GM12878 (cell line): Measurements from ENCODE around the gene MANBA. TPM values are rescaled to one million over a fixed set of nuclear protein-coding genes. Genes with fewer than 3 reads are reported as not detected.

Experiments
- ATAC-seq: fragments of 200-7000 bp; cut with Tn5 transposase; 3 replicates; pipeline ENCODE4 v1.9.1; 2020; ENCODE audit warnings: mild to moderate bottlenecking, moderate library complexity
- BruUV-seq: library from RNA; stranded (reverse); fragments of 400-500 nt; replicated peaks from 2 replicates; lab custom pipeline; 2021; lab: Mats Ljungman, UMichigan
- CTCF ChIA-PET: fragments of 300-600 bp; sonication (Branson Sonifier 250); formaldehyde crosslinking; extraction: SDS; loops from one replicate; lab custom pipeline; 2021; ENCODE audit warnings: inconsistent platforms; lab: Yijun Ruan, JAX
- POLR2A ChIA-PET: fragments of 350-600 bp; formaldehyde crosslinking; extraction: SDS; loops from one replicate; lab custom pipeline; 2021; ENCODE audit warnings: inconsistent platforms; lab: Charles Lee
- RAD21 ChIA-PET: fragments of 300-600 bp; sonication (Branson Sonifier 250); formaldehyde crosslinking; loops from one replicate; lab custom pipeline; 2023; ENCODE audit warnings: antibody characterized with exemption; ENCODE audit not compliant: unreplicated experiment; lab: Charles Lee
- SMC1A ChIA-PET: fragments of 300-600 bp; sonication (Branson Sonifier 250); formaldehyde crosslinking; loops from one replicate; lab custom pipeline; 2023; ENCODE audit not compliant: unreplicated experiment, uncharacterized antibody; lab: Charles Lee
- DNase-seq: peaks from one replicate; pipeline ENCODE4 v3.0.0-alpha.2; 2011; ENCODE audit warnings: low read depth, low spot score
- FAIRE-seq: peaks from 3 replicates; lab custom pipeline; 2011; peaks lifted over from hg19 to GRCh38; lab: Jason Lieb, UNC
- H2AFZ ChIP-seq: 2 replicates; pipeline ENCODE4 v1.6.0; 2011; ENCODE audit warnings: low read depth, low read length, control low read depth; ENCODE audit not compliant: control insufficient read depth
- H3K27ac ChIP-seq: 2 replicates; pipeline ENCODE4 v1.5.1; 2011; ENCODE audit warnings: control low read depth; ENCODE audit not compliant: control insufficient read depth, insufficient read depth
- H3K27me3 ChIP-seq, 2 experiments: replicated peaks in 1 of 2; 2 replicates each; pipeline versions ENCODE4 v1.6.0 to v1.6.1; 2011; ENCODE audit warnings: low read length in 1 of 2; ENCODE audit not compliant: control insufficient read depth in 2 of 2, insufficient read depth in 2 of 2
- H3K36me3 ChIP-seq, 2 experiments: 2 replicates each; pipeline ENCODE4 v1.5.1; 2011; ENCODE audit warnings: low read length in 1 of 2; ENCODE audit not compliant: control insufficient read depth in 2 of 2, insufficient read depth in 2 of 2
- H3K4me1 ChIP-seq: 2 replicates; pipeline ENCODE4 v1.6.1; 2011; ENCODE audit warnings: mild to moderate bottlenecking, low read length, moderate library complexity, mixed read lengths; ENCODE audit not compliant: control insufficient read depth, insufficient read depth
- H3K4me2 ChIP-seq: 2 replicates; pipeline ENCODE4 v1.6.0; 2011; ENCODE audit warnings: control low read depth; ENCODE audit not compliant: control insufficient read depth, insufficient read depth
- H3K4me3 ChIP-seq: fragments of 200-600 bp; sonication (generic); 2 replicates; pipeline ENCODE4 v1.5.1; 2016
- H3K79me2 ChIP-seq: 2 replicates; pipeline ENCODE4 v1.6.0; 2011; ENCODE audit warnings: low read length; ENCODE audit not compliant: control insufficient read depth, insufficient read depth
- H3K9ac ChIP-seq: 2 replicates; pipeline ENCODE4 v1.8.0; 2011; ENCODE audit warnings: low read length, control low read depth, mixed read lengths; ENCODE audit not compliant: control insufficient read depth, insufficient read depth
- H3K9me3 ChIP-seq: replicated peaks from 3 replicates; pipeline ENCODE4 v1.5.1; 2011; ENCODE audit warnings: mild to moderate bottlenecking, low read length; ENCODE audit not compliant: control insufficient read depth, insufficient read depth
- H4K20me1 ChIP-seq: 2 replicates; pipeline ENCODE4 v1.6.0; 2011; ENCODE audit not compliant: control insufficient read depth, insufficient read depth
- RBBP5 ChIP-seq: fragments of 200-600 bp; sonication (generic); conservative IDR thresholded peaks from 2 replicates; pipeline ENCODE4 v1.6.1; 2016
- WGBS: methylation state at CpG from one replicate; pipeline ENCODE4 v1.1.6; 2016; ENCODE audit warnings: low lambda C conversion rate; ENCODE audit not compliant: insufficient replicate concordance, insufficient coverage; ENCODE audit errors: missing lambda C conversion rate; 5-methylcytosine and 5-hydroxymethylcytosine counted together
- in situ Hi-C: fragments of 300-500 bp; cut with MboI; formaldehyde crosslinking; loops from 9 replicates; pipeline ENCODE4 v1.14.3; 2018; ENCODE audit warnings: mixed read lengths
- intact Hi-C: fragments of 100-400 bp; cut with micrococcal nuclease; formaldehyde crosslinking; loops from one replicate; pipeline ENCODE4 v1.14.2; 2022; ENCODE audit not compliant: unreplicated experiment
- polyA plus RNA-seq, 11 experiments: library from polyadenylated mRNA; depleted of rRNA in 4 of 11; unstranded in 6 of 11; stranded (reverse) in 5 of 11; fragments of >200 nt; fragmentation: Nextera tagmentation in 4 of 11; fragmentation: Illumina TruSeq in 1 of 11; extraction: Ambion mirVana in 4 of 11; extraction: Trizol in 1 of 11; gene quantifications; 1 replicate in 1 of 11; 2 replicates in 10 of 11; pipeline versions ENCODE4 v1.2.1 to v1.2.3, GENCODE V29; 2011 to 2016; ENCODE audit warnings: inconsistent platforms in 2 of 11, missing spikeins in 2 of 11, low read depth in 1 of 11
- total RNA-seq, 4 experiments: library from RNA; depleted of rRNA in 3 of 4; stranded (reverse); fragments of >200 nt in 3 of 4; fragmentation: Illumina TruSeq in 1 of 4; extraction: Trizol in 1 of 4; gene quantifications; 2 replicates each; pipeline versions ENCODE4 v1.2.1 to v1.2.3, GENCODE V29; 2013 to 2021
- TF ChIP-seq, protein P1 (sequence below), 3 experiments: IDR thresholded peaks in 2 of 3; conservative IDR thresholded peaks in 1 of 3; 2 replicates each; pipeline ENCODE4 v1.5.1; 2011; ENCODE audit warnings: low read depth in 3 of 3, low read length in 3 of 3, mild to moderate bottlenecking in 3 of 3, control low read depth in 2 of 3, moderate library complexity in 2 of 3, inconsistent platforms in 1 of 3, mixed read lengths in 1 of 3; ENCODE audit not compliant: control insufficient read depth in 2 of 3, insufficient read depth in 1 of 3; ENCODE audit errors: extremely low read depth in 1 of 3

Gene MANBA
- total and polyA plus RNA-seq, 10 of the 15 experiments (the other 5 are each of a cell fraction or from before 2014, with no cell fraction given), result 3.8 to 19.0 (median 12.5) TPM

DNA sequence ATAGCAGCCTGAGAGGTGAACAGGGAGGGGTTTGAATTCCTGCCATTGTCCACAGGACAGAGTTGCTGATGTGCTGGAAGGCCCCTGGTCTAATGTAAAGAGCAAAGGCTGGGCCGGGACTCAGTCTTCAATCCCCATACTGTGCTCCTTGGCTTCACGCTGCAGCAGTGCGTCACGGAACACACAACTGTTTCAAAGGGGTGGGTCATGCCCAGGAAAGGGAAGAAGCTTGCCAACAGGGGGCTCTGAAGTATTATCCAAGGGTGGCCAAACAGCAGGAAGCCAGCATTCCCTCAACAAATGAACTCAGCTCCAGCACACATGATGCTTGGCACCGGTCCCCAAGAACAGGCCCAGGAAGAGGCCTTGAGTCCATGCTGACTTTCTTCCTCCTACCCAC is 137.1 kb downstream of the MANBA start:
- SMC1A ChIA-PET, result interaction anchor here (0.6 to 4.5 kb wide), 13 partner anchors 45 to 662 kb away, joined by 3 to 39 read pairs (median 4); no protein-coding TSS in a partner anchor
- TF ChIP-seq, protein P1, sequence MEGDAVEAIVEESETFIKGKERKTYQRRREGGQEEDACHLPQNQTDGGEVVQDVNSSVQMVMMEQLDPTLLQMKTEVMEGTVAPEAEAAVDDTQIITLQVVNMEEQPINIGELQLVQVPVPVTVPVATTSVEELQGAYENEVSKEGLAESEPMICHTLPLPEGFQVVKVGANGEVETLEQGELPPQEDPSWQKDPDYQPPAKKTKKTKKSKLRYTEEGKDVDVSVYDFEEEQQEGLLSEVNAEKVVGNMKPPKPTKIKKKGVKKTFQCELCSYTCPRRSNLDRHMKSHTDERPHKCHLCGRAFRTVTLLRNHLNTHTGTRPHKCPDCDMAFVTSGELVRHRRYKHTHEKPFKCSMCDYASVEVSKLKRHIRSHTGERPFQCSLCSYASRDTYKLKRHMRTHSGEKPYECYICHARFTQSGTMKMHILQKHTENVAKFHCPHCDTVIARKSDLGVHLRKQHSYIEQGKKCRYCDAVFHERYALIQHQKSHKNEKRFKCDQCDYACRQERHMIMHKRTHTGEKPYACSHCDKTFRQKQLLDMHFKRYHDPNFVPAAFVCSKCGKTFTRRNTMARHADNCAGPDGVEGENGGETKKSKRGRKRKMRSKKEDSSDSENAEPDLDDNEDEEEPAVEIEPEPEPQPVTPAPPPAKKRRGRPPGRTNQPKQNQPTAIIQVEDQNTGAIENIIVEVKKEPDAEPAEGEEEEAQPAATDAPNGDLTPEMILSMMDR (IDR thresholded peaks at IDR 0.05 in 2 of 3, conservative IDR thresholded peaks at IDR 0.05 in 1 of 3; ENCODE audit: control insufficient read depth in 2 of 3, extremely low read depth in 1 of 3, insufficient read depth in 1 of 3, low read depth in 3 of 3, low read length in 3 of 3), result peak in 2 of 3 experiments; percentile 14 to 15; a peak in 2 of 6 replicates
- TF ChIP-seq RBBP5, result no peak
- TF ChIP-seq, all 136 proteins: peak for 1
- no peaks in the 10 kb centered on the region for H3K79me2 ChIP-seq
- H3K27me3 ChIP-seq, result no peaks in the 10 kb centered on the region
- H3K27ac ChIP-seq, result no peak overlapping the region
- no peak for FAIRE-seq
- DNase-seq, result no peak
- H3K9me3 ChIP-seq, result no peaks in the 10 kb centered on the region
- no peak for ATAC-seq
- no peaks in the 10 kb centered on the region for H4K20me1 ChIP-seq
- no peak overlapping the region for H3K4me3 ChIP-seq
- H3K36me3 ChIP-seq, result no peaks in the 10 kb centered on the region
- no peak overlapping the region for H3K9ac ChIP-seq
- no peak overlapping the region for H2AFZ ChIP-seq
- POLR2A ChIA-PET, result interaction anchor here (0.9 kb wide), 1 partner anchor 468 kb away, joined by 4 read pairs; no protein-coding TSS in a partner anchor
- H3K4me1 ChIP-seq, result peaks cover 3% of the 10 kb centered on the region; the same call in 1 of the 2 replicates
- WGBS, result 97% methylated on average over 5 of the region's 5 CpGs
- CTCF ChIA-PET, result interaction anchor here (0.9 to 2.3 kb wide), 11 partner anchors 9 to 469 kb away, joined by 3 to 16 read pairs (median 4); no protein-coding TSS in a partner anchor
- in situ Hi-C loops (loop anchor here (5.0 to 10.0 kb wide), 3 partner anchors 176 to 471 kb away; partner anchors contain the start of gene BDH2), intact Hi-C loops (loop anchor here (10.0 kb wide), 2 partner anchors 171 to 279 kb away; partner anchors contain the start of gene SLC39A8)
- no TSS peak for BruUV-seq
- RAD21 ChIA-PET, result interaction anchor here (0.9 to 1.9 kb wide), 6 partner anchors 77 to 476 kb away, joined by 3 to 7 read pairs (median 4); partner anchors contain the start of gene BDH2
- H3K4me2 ChIP-seq, result no peak overlapping the region
